ENCODE results near the gene LSM10.

The LSM10 gene

GRCh38 chr1:36352910-36353878, 44.5 kb downstream of the LSM10 start:
- Mint-ChIP-seq H3K9me3 (no peaks in the 10 kb centered on the region), H3K4me1 (peaks cover 53% of the 10 kb centered on the region), H3K27me3 (no peaks in the 10 kb centered on the region), H3K27ac (no peak overlapping the region), H3K4me3 (no peak overlapping the region)
- DNase-seq (no peak), ATAC-seq (no peak)

GRCh38 chr1:36352125-36352909, 45.4 kb downstream of the LSM10 start:
- no peak for ATAC-seq
- peak overlapping the region in 1 of 2 donors; percentile 38 for H3K27ac Mint-ChIP-seq
- H3K9me3 Mint-ChIP-seq = no peaks in the 10 kb centered on the region
- peaks cover 49% of the 10 kb centered on the region for H3K4me1 Mint-ChIP-seq
- no peak overlapping the region for H3K4me3 Mint-ChIP-seq
- H3K27me3 Mint-ChIP-seq = no peaks in the 10 kb centered on the region
- DNase-seq = no peak

GRCh38 chr1:36351227-36351977, 46.3 kb downstream of the LSM10 start:
- DNase-seq (no peak), ATAC-seq (peak; percentile 17)
- Mint-ChIP-seq H3K9me3 (no peaks in the 10 kb centered on the region), H3K4me3 (peak overlapping the region in 1 of 2 donors; percentile 63), H3K27me3 (no peaks in the 10 kb centered on the region), H3K27ac (peak overlapping the region in 1 of 2 donors; percentile 14), H3K4me1 (peaks cover 49% of the 10 kb centered on the region)

DNA sequence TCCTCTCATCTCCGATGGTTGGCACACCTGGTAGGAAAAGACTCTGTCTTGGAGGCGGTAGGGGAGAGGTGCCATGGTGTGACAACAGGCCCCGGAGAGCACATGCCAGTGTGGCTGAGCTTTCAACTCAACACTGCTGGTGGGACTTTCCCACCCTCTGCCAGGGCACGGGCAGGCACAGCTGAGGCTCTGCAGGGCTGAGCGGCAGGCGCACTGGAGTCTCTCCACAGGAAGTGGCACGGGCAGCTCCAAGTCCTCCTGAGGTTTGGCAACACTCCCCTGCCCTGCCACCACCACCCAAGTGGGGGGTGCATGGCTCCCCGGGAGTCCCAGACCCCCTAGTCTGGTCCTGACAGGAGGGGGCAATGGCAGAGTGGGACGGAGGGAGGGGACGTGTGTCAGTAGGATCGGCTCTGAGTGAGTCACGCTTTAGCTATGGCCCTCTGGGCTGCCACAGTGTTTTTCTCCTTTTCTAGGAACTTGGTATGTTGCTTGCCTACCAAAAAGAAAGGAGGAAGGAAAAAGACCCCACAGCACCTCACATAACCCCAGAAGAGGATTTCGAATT, 47.0 kb downstream of the LSM10 start:
- H3K27ac Mint-ChIP-seq = peak overlapping the region; percentile 73 to 83
- ATAC-seq (peak; percentile 96), DNase-seq (peak; percentile 44 to 57)
- peak overlapping the region; percentile 14 to 63 for H3K4me3 Mint-ChIP-seq
- peaks cover 49% of the 10 kb centered on the region for H3K4me1 Mint-ChIP-seq
- H3K27me3 Mint-ChIP-seq = no peaks in the 10 kb centered on the region
- H3K9me3 Mint-ChIP-seq = no peaks in the 10 kb centered on the region

- no peak for DNase-seq
- Mint-ChIP-seq H3K4me1 (peaks cover 52% of the 10 kb centered on the region), H3K27me3 (no peaks in the 10 kb centered on the region), H3K27ac (no peak overlapping the region), H3K9me3 (no peaks in the 10 kb centered on the region), H3K4me3 (no peak overlapping the region)
- ATAC-seq = no peak
These were observed 47.9 kb downstream of the LSM10 start for GRCh38 chr1:36349839-36350238.

DNA sequence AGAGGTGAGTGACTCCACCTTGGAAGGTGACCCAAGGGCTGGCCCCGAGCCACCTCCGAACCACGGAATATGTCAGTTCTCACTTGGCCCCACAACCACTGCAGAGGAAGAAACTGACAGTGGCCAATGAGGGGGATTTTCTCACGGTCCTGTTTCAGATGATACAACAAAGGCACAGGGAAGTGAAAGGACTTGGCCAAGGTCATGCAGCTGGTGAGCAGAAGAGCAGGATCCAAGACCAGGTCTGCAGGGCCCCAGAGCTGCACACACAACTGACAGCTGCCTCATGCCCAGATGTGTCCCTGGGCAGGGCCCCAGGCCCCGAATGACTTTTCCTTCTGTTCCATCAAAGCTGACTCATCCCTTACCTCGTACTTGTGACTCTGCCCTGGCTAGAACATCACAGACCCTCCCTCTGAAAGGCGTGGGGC, 48.5 kb downstream of the LSM10 start:
- DNase-seq = no peak
- Mint-ChIP-seq H3K9me3 (no peaks in the 10 kb centered on the region), H3K4me1 (peaks cover 56% of the 10 kb centered on the region)

DNA sequence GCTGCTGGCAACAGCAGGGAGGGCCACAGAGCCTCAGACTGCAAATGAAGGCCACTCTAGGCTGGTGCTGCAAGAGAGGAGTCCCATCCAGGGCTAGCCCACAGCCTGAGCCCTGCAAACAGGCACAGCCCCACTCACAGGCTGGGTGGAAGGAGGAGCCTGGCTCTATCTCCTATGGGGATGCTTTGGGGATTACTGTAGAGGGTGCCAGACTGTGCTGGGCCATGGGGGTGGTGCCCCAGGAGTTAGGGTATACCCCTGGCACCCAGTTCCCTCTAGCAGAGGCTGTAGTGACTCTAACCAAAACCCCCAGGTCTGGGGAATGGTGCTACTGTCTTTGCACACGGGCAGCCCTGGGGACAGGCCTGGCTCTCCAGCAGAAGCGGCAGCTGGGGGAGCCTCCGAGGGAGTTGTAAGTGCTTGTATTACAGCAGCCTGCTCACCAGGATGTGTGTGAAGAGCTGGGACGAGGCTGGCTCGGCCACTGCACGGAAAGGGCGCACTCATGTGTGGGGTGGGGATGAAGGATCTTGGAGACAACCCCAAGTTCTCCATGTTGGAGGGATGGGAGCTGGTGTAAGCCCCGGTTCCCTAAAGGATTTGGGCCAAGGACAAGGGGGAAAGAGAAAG, 50.9 kb downstream of the LSM10 start:
- Mint-ChIP-seq H3K27me3 (no peaks in the 10 kb centered on the region), H3K9me3 (no peaks in the 10 kb centered on the region), H3K27ac (peak overlapping the region in 1 of 2 donors; percentile 42), H3K4me1 (peaks cover 45% of the 10 kb centered on the region), H3K4me3 (no peak overlapping the region)
- DNase-seq (no peak), ATAC-seq (no peak)

More for the DNA sequence above, 48.5 kb downstream of the LSM10 start:
- Mint-ChIP-seq H3K4me3 (no peak overlapping the region), H3K27ac (no peak overlapping the region), H3K27me3 (no peaks in the 10 kb centered on the region)
- ATAC-seq = no peak

GRCh38 chr1:36345353-36345752, 52.4 kb downstream of the LSM10 start:
- DNase-seq (no peak), ATAC-seq (no peak)
- Mint-ChIP-seq H3K27ac (no peak overlapping the region), H3K27me3 (no peaks in the 10 kb centered on the region), H3K4me1 (peaks cover 30% of the 10 kb centered on the region), H3K9me3 (no peaks in the 10 kb centered on the region), H3K4me3 (no peak overlapping the region)

DNA sequence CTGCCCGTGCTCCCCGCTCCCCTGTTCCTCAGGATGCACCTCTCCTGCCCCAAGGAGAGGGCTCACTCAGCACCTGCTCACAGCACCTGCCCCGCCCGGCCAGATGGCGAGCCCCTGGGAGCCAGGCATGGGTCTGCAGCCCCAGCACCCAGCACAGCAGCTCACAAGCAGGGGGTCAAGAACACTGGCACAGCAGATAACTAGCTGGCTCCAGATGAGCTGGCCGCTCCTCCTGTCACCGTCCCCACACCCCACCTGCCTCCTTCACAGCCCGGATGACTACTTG, 53.4 kb downstream of the LSM10 start:
- Mint-ChIP-seq H3K4me1 (peaks cover 20% of the 10 kb centered on the region), H3K27me3 (no peaks in the 10 kb centered on the region), H3K9me3 (no peaks in the 10 kb centered on the region), H3K4me3 (no peak overlapping the region), H3K27ac (peak overlapping the region in 1 of 2 donors; percentile 76)
- ATAC-seq (no peak), DNase-seq (no peak)

GRCh38 chr1:36343651-36344394, 53.9 kb downstream of the LSM10 start:
- H3K27me3 Mint-ChIP-seq = no peaks in the 10 kb centered on the region
- no peak overlapping the region for H3K4me3 Mint-ChIP-seq
- H3K27ac Mint-ChIP-seq = peak overlapping the region in 1 of 2 donors; percentile 52
- DNase-seq = no peak
- peaks cover 17% of the 10 kb centered on the region for H3K4me1 Mint-ChIP-seq
- H3K9me3 Mint-ChIP-seq = no peaks in the 10 kb centered on the region
- ATAC-seq = no peak

All from stimulated activated naive CD8-positive, alpha-beta T cell treated with anti-CD3 and anti-CD28 coated beads, Interleukin-15, amount 100 ng/mL, for 72 hours (primary cell).